ACC112 (cell line): ENCODE data around the gene WSB2.
A peak's percentile ranks its signal among the peaks of the same experiment; 100 is the strongest.

Experiments
- H2AFZ ChIP-seq: fragments of 200-600 bp; sonication (generic); one replicate; pipeline ENCODE4 v1.6.0; 2017; ENCODE audit warnings: antibody characterized with exemption, low read length; ENCODE audit not compliant: unreplicated experiment
- H3K27ac ChIP-seq: fragments of 200-600 bp; sonication (generic); 2 replicates; pipeline ENCODE4 v1.5.1; 2014; ENCODE audit warnings: low read depth, mild to moderate bottlenecking, antibody characterized with exemption, low read length, moderate library complexity
- H3K27me3 ChIP-seq: fragments of 200-600 bp; sonication (generic); 2 replicates; pipeline ENCODE4 v1.6.1; 2014; ENCODE audit warnings: mild to moderate bottlenecking, antibody characterized with exemption, low read length, moderate library complexity, mixed read lengths; ENCODE audit not compliant: insufficient read depth
- H3K36me3 ChIP-seq: fragments of 200-600 bp; sonication (generic); 2 replicates; pipeline ENCODE4 v1.6.1; 2016; ENCODE audit warnings: mild to moderate bottlenecking, antibody characterized with exemption, low read length, moderate library complexity, mixed read lengths; ENCODE audit not compliant: insufficient read depth
- H3K4me1 ChIP-seq: fragments of 200-600 bp; sonication (generic); one replicate; pipeline ENCODE4 v1.6.1; 2016; ENCODE audit warnings: low read length, mixed read lengths; ENCODE audit not compliant: insufficient read depth, unreplicated experiment, control insufficient read depth
- H3K4me3 ChIP-seq: fragments of 200-600 bp; sonication (generic); 2 replicates; pipeline ENCODE4 v1.5.1; 2014; ENCODE audit warnings: mild to moderate bottlenecking, low read depth, low read length
- H3K79me2 ChIP-seq: fragments of 200-600 bp; sonication (generic); one replicate; pipeline ENCODE4 v1.6.0; 2016; ENCODE audit warnings: low read length; ENCODE audit not compliant: control insufficient read depth, unreplicated experiment, insufficient read depth

Gene WSB2

GRCh38 chr12:117986705-117987469 is 74.1 kb downstream of the WSB2 start:
- Histone ChIP-seq H2AFZ (peak overlapping the region; percentile 39), H3K27me3 (no peaks in the 10 kb centered on the region), H3K4me3 (0 out of 2 replicates have a peak overlapping the region, but pooled peaks have one; percentile 2), H3K4me1 (peaks cover 13% of the 10 kb centered on the region), H3K79me2 (no peaks in the 10 kb centered on the region), H3K27ac (peak overlapping the region; percentile 87), H3K36me3 (no peaks in the 10 kb centered on the region)

- no peak overlapping the region for H3K27ac ChIP-seq
- no peaks in the 10 kb centered on the region for H3K27me3 ChIP-seq
Observed at GRCh38 chr12:117985182-117985581, 75.8 kb downstream of the WSB2 start.

More at GRCh38 chr12:117985182-117985581, 75.8 kb downstream of the WSB2 start:
- H3K4me1 ChIP-seq = peaks cover 13% of the 10 kb centered on the region
- no peaks in the 10 kb centered on the region for H3K79me2 ChIP-seq
- H3K4me3 ChIP-seq = no peak overlapping the region
- no peaks in the 10 kb centered on the region for H3K36me3 ChIP-seq
- no peak overlapping the region for H2AFZ ChIP-seq
